Cardiac muscle cell (in vitro differentiated cells and primary cell): ENCODE data around the gene NFIA. TPM values are rescaled to one million over a fixed set of nuclear protein-coding genes. Genes with fewer than 3 reads are reported as not detected.

Experiments used
- DNase-seq, 2 donors: peaks; one replicate each; pipeline versions ENCODE4 v3.0.0 to v3.0.0-alpha.2; 2010 to 2017; ENCODE audit warnings: low read depth in 1 of 2, low spot score in 1 of 2
- H3K27ac ChIP-seq: fragments of 200-600 bp; sonication (generic); 2 replicates; pipeline ENCODE4 v1.5.1; 2016
- H3K27me3 ChIP-seq: fragments of 200-600 bp; sonication (generic); 2 replicates; pipeline ENCODE4 v1.6.0; 2016; ENCODE audit warnings: control low read depth
- H3K36me3 ChIP-seq: fragments of 200-600 bp; sonication (generic); 2 replicates; pipeline ENCODE4 v1.5.1; 2016; ENCODE audit warnings: control low read depth
- H3K4me1 ChIP-seq: fragments of 200-600 bp; sonication (generic); 2 replicates; pipeline ENCODE4 v1.8.1; 2017; ENCODE audit warnings: low read depth, mild to moderate bottlenecking, mixed run types
- H3K4me3 ChIP-seq: fragments of 200-600 bp; sonication (generic); 2 replicates; pipeline ENCODE4 v1.5.1; 2016; ENCODE audit warnings: mild to moderate bottlenecking
- H3K9me3 ChIP-seq: fragments of 200-600 bp; sonication (generic); 2 replicates; pipeline ENCODE4 v1.5.1; 2017; ENCODE audit warnings: low read depth, mild to moderate bottlenecking, control low read depth
- polyA plus RNA-seq: library from polyadenylated mRNA; unstranded; fragments of >200 nt; fragmentation: Nextera tagmentation; extraction: Ambion mirVana; gene quantifications from 2 replicates; pipeline ENCODE4 v1.2.1, GENCODE V29; 2016
- total RNA-seq: library from RNA; depleted of rRNA; stranded (reverse); fragments of >200 nt; gene quantifications from 2 replicates; pipeline ENCODE4 v1.2.3, GENCODE V29; 2016
- TF ChIP-seq, protein P1 (sequence below): IDR thresholded peaks from 2 replicates; pipeline ENCODE4 v1.5.1; 2012; ENCODE audit warnings: low read depth, mild to moderate bottlenecking, low read length

NFIA gene
- total and polyA plus RNA-seq, 2 experiments from 2014 or later: 10.1 to 12.0 TPM

DNA sequence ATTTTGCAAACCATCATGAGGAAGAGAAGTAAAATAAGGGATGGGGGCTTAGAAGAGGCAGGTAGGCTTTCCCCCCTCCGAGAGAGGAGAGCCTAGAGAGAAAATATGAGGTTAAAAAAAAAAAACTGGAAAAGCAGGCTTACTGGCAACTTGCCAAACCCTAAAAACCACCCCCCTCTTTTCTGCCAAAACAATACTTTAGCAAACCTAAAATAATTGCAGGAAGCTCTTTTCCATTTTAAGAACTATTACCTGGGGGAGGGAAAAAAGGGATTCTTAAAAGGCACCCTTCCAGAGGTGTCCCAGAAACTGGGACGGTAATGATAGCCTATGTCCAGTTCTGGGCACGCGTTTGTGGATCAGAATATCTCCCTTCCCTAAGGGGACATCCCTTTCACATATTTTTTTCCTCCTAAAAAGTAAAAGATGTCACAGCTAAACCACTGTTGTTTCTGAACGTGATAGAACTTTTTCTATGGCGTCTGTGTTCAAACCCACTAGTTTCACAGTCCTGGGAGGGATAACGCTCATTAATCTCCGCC is 1.1 kb upstream of the NFIA start:
- peaks cover 47% of the 10 kb centered on the region for H3K4me1 ChIP-seq
- no peaks in the 10 kb centered on the region for H3K36me3 ChIP-seq
- H3K27me3 ChIP-seq: peaks cover 26% of the 10 kb centered on the region
- TF ChIP-seq, protein P1, sequence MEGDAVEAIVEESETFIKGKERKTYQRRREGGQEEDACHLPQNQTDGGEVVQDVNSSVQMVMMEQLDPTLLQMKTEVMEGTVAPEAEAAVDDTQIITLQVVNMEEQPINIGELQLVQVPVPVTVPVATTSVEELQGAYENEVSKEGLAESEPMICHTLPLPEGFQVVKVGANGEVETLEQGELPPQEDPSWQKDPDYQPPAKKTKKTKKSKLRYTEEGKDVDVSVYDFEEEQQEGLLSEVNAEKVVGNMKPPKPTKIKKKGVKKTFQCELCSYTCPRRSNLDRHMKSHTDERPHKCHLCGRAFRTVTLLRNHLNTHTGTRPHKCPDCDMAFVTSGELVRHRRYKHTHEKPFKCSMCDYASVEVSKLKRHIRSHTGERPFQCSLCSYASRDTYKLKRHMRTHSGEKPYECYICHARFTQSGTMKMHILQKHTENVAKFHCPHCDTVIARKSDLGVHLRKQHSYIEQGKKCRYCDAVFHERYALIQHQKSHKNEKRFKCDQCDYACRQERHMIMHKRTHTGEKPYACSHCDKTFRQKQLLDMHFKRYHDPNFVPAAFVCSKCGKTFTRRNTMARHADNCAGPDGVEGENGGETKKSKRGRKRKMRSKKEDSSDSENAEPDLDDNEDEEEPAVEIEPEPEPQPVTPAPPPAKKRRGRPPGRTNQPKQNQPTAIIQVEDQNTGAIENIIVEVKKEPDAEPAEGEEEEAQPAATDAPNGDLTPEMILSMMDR: no peak
- peak overlapping the region; percentile 95 for H3K4me3 ChIP-seq
- H3K9me3 ChIP-seq: no peaks in the 10 kb centered on the region
- no peak overlapping the region for H3K27ac ChIP-seq
- DNase-seq: peak in 1 of 2 donors; percentile 3

DNA sequence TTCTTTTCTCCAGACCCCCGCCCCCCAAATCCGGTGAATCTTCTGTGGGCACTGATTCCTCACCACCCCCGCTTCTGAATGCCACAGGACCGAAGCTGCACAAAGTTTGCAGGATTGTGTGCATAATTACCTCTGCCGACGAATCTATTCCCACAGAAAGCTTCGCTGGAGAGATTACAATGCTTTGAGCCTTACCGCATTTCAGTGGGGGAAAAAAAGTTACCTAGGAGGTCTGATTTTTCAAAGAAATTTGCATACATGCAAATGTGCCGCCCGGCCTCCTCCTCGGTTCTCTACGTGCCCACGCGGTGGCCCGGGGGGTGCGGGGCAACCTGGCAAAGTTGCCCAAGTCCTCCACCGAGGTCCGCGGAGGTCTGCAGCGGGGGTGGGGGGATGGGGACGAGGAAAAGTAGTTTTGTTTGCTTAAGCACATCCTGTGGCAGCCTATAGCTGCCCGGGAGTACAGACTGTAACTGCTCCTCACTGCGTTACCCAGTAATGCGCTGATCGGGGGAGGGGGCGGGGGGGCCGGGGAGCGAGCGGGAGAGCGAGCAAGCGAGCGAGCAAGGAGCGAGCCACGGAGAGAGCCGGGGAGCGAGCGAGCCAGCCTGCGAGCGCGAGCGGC is 563 bp upstream of the NFIA start:
- DNase-seq: peak; percentile 69 to 83
- peaks cover 44% of the 10 kb centered on the region for H3K4me1 ChIP-seq
- H3K27me3 ChIP-seq: peaks cover 31% of the 10 kb centered on the region
- no peaks in the 10 kb centered on the region for H3K9me3 ChIP-seq
- TF ChIP-seq, protein P1: no peak
- H3K36me3 ChIP-seq: no peaks in the 10 kb centered on the region
- peak overlapping the region; percentile 95 for H3K4me3 ChIP-seq
- H3K27ac ChIP-seq: no peak overlapping the region

DNA sequence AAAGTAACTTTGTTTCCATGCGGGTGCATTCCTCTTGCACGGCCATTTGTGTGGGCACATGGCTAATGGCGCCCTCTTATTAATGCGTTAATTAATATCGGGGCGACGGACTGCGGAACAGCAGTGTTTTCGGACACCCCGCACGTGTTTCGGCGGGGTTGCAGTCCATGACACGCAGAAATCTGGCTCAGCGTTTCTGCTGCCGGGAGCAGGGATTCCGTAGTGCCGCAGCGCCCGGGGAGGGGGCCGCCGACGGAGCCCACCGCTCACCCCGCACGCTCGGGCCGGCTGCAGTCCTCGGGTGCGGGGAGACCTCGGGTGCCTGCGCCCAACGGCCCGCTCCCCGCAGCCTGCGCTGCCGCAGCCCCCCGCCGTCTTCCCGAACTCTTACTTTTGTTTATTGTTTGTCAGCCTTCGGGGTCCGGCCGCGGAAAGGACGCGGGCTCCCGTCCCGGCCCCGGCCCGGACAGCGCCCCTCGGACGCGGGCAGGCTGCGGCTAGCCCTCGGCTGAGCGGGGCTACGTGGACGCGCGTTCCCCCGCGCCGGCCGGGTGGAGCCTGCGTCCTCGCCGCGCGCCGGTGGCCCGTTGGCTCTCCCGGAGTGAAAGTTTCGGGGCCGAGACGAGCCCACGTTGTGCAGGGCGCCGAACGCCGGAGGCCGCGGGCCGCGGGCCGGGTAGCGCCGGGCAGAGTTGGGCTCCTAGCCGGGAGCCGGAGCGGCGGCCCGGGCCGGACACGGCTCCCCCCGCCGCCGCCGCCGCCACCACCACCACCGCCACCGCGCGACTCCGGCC is 849 bp downstream of the NFIA start:
- TF ChIP-seq, protein P1: no peak
- Histone ChIP-seq H3K9me3 (no peaks in the 10 kb centered on the region), H3K4me1 (peaks cover 48% of the 10 kb centered on the region), H3K36me3 (no peaks in the 10 kb centered on the region), H3K4me3 (peak overlapping the region; percentile 95), H3K27ac (no peak overlapping the region), H3K27me3 (peaks cover 31% of the 10 kb centered on the region)
- peak in 1 of 2 donors; percentile 52 for DNase-seq

- Histone ChIP-seq H3K27ac (no peak overlapping the region), H3K4me3 (peak overlapping the region; percentile 95), H3K27me3 (peaks cover 31% of the 10 kb centered on the region), H3K9me3 (no peaks in the 10 kb centered on the region), H3K36me3 (peaks cover 5% of the 10 kb centered on the region), H3K4me1 (peaks cover 41% of the 10 kb centered on the region)
- no peak for DNase-seq
- TF ChIP-seq, protein P1: no peak
These were observed 1.6 kb downstream of the NFIA start for GRCh38 chr1:61083807-61084440.

DNA sequence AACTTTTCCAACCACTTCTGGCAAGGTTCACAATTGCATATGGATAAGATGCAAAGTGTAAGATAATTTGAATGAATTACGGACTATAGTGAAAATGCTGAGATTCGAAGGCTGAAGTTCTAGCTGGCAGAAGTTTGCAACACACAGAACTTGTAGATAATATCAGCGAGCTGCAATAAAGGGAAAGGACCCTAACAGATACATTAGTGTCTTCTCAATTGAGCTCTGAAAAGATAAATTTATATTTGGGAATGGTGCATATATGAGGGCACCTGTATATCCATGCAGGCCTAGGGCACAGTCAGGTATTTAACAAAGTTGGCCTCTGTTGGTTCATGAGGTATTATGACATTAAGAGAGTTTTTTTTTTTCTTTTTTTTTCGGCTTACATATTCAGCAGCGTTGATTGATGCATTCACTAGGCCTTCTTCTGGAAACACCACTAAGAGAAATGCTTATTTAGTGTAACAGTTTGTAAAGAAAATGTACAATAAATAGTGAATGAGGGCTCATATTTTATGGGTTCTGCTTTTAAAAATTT is 2.2 kb downstream of the NFIA start:
- no peaks in the 10 kb centered on the region for H3K9me3 ChIP-seq
- peak overlapping the region; percentile 95 for H3K4me3 ChIP-seq
- peaks cover 34% of the 10 kb centered on the region for H3K4me1 ChIP-seq
- H3K27me3 ChIP-seq: peaks cover 31% of the 10 kb centered on the region
- H3K27ac ChIP-seq: no peak overlapping the region
- TF ChIP-seq, protein P1: no peak
- H3K36me3 ChIP-seq: peaks cover 5% of the 10 kb centered on the region
- no peak for DNase-seq
